Small intestine (tissue), 7 donors: ENCODE results near the gene RRP1. TPM values are rescaled to one million over a fixed set of nuclear protein-coding genes. Genes with fewer than 3 reads are reported as not detected.

Experiments used
- DNase-seq, 2 donors: peaks; one replicate each; pipeline versions ENCODE4 v3.0.0 to v3.0.0-alpha.2; 2013
- FAIRE-seq: peaks from 2 replicates; lab custom pipeline; 2012; peaks lifted over from hg19 to GRCh38; lab: Jason Lieb, UNC
- H3K27ac ChIP-seq, 3 donors: one replicate each; pipeline ENCODE4 v1.5.1; 2013; ENCODE audit warnings: low read length in 2 of 3, mild to moderate bottlenecking in 2 of 3, control low read depth in 1 of 3, inconsistent platforms in 1 of 3, low read depth in 1 of 3, moderate library complexity in 1 of 3
- H3K27me3 ChIP-seq, 3 donors: one replicate each; pipeline ENCODE4 v1.6.1; 2013; ENCODE audit warnings: low read length in 3 of 3, inconsistent platforms in 1 of 3; ENCODE audit not compliant: control insufficient read depth in 3 of 3, insufficient read depth in 3 of 3
- H3K36me3 ChIP-seq, 3 donors: one replicate each; pipeline ENCODE4 v1.6.1; 2013; ENCODE audit warnings: low read length in 3 of 3, inconsistent platforms in 1 of 3, low read depth in 1 of 3, mild to moderate bottlenecking in 1 of 3, moderate library complexity in 1 of 3; ENCODE audit not compliant: control insufficient read depth in 3 of 3, insufficient read depth in 2 of 3
- H3K4me1 ChIP-seq, 3 donors: one replicate each; pipeline ENCODE4 v1.6.1; 2013; ENCODE audit warnings: low read length in 2 of 3, inconsistent platforms in 1 of 3, low read depth in 1 of 3, mild to moderate bottlenecking in 1 of 3, moderate library complexity in 1 of 3; ENCODE audit not compliant: control insufficient read depth in 3 of 3, insufficient read depth in 2 of 3
- H3K4me3 ChIP-seq, 3 donors: one replicate each; pipeline ENCODE4 v1.5.1; 2013; ENCODE audit warnings: low read length in 3 of 3, control low read depth in 1 of 3, inconsistent platforms in 1 of 3, low read depth in 1 of 3, mild to moderate bottlenecking in 1 of 3, moderate library complexity in 1 of 3
- H3K9me3 ChIP-seq, 2 donors: one replicate each; pipeline ENCODE4 v1.6.1; 2013; ENCODE audit warnings: low read depth in 1 of 2, low read length in 1 of 2; ENCODE audit not compliant: control insufficient read depth in 2 of 2, insufficient read depth in 1 of 2
- WGBS, 3 donors: extraction: QIAGEN DNeasy Blood & Tissue Kit; methylation state at CpG; one replicate each; pipeline ENCODE4 v1.1.7; 2013; 5-methylcytosine and 5-hydroxymethylcytosine counted together
- polyA plus RNA-seq, 4 donors: library from polyadenylated mRNA; stranded (reverse) in 3 of 4; unstranded in 1 of 4; fragments of 200-250 nt in 3 of 4; fragments of 120-200 nt in 1 of 4; gene quantifications; one replicate each; pipeline versions ENCODE4 v1.2.1 to v1.2.3, GENCODE V29; 2013
- donor health status: healthy with polysubstance abuse.
- donor health status: control.
- donor health status: control.
- donor health status: Bipolar disorder and iron deficiency.
- donor health status: healthy.

Gene RRP1
- polyA plus RNA-seq, 4 donors, result 7.2 to 21.0 (median 12.5) TPM

- Histone ChIP-seq H3K27me3 (no peaks in the 10 kb centered on the region), H3K36me3 (peaks cover 13 to 97% (median 28%) of the 10 kb centered on the region in 3 donors), H3K27ac (no peak overlapping the region), H3K9me3 (no peaks in the 10 kb centered on the region), H3K4me3 (no peak overlapping the region), H3K4me1 (no peaks in the 10 kb centered on the region)
- WGBS, 3 donors, result 81 to 89% (median 85%) methylated on average over 26 of the region's 26 CpGs
- FAIRE-seq (no peak), DNase-seq (no peak)
Measured at GRCh38 chr21:43754948-43755781, 34.2 kb upstream of the RRP1 start.

GRCh38 chr21:43755820-43756594 is 33.4 kb upstream of the RRP1 start:
- H3K36me3 ChIP-seq, result peaks cover 13 to 96% (median 25%) of the 10 kb centered on the region in 3 donors
- H3K4me3 ChIP-seq, result no peak overlapping the region
- H3K27me3 ChIP-seq, result no peaks in the 10 kb centered on the region
- no peak overlapping the region for H3K27ac ChIP-seq
- H3K9me3 ChIP-seq, result no peaks in the 10 kb centered on the region
- DNase-seq (no peak), FAIRE-seq (no peak)
- H3K4me1 ChIP-seq, result no peaks in the 10 kb centered on the region
- WGBS, 3 donors, result 95 to 98% (median 96%) methylated on average over 36 to 37 of the region's 37 CpGs

- FAIRE-seq (no peak), DNase-seq (no peak)
- H3K36me3 ChIP-seq, result peaks cover 11 to 96% (median 22%) of the 10 kb centered on the region in 3 donors
- peaks cover 0 to under 1% of the 10 kb centered on the region in 2 donors for H3K9me3 ChIP-seq
- H3K4me3 ChIP-seq, result no peak overlapping the region
- 78 to 84% (median 79%) methylated on average over 16 of the region's 16 CpGs for WGBS, 3 donors
- H3K4me1 ChIP-seq, result no peaks in the 10 kb centered on the region
- H3K27me3 ChIP-seq, result no peaks in the 10 kb centered on the region
- peak overlapping the region in 1 of 3 donors; percentile 69 for H3K27ac ChIP-seq
Measured at GRCh38 chr21:43757601-43758000, 31.8 kb upstream of the RRP1 start.

GRCh38 chr21:43758111-43758641 is 31.2 kb upstream of the RRP1 start:
- peak in 1 of 2 donors; percentile 25 for DNase-seq
- no peaks in the 10 kb centered on the region for H3K27me3 ChIP-seq
- peaks cover 0 to 3% of the 10 kb centered on the region in 2 donors for H3K9me3 ChIP-seq
- peaks cover 13 to 96% (median 17%) of the 10 kb centered on the region in 3 donors for H3K36me3 ChIP-seq
- H3K4me3 ChIP-seq, result no peak overlapping the region
- H3K27ac ChIP-seq, result peak overlapping the region in 1 of 3 donors; percentile 70
- no peak for FAIRE-seq
- WGBS, 3 donors, result 33 to 52% (median 43%) methylated on average over 18 of the region's 18 CpGs
- H3K4me1 ChIP-seq, result no peaks in the 10 kb centered on the region

GRCh38 chr21:43758811-43759210 is 30.6 kb upstream of the RRP1 start:
- Histone ChIP-seq H3K27ac (no peak overlapping the region), H3K36me3 (peaks cover 13 to 94% (median 17%) of the 10 kb centered on the region in 3 donors), H3K27me3 (no peaks in the 10 kb centered on the region), H3K4me3 (no peak overlapping the region), H3K9me3 (peaks cover 0 to 3% of the 10 kb centered on the region in 2 donors), H3K4me1 (no peaks in the 10 kb centered on the region)
- DNase-seq, result no peak
- no peak for FAIRE-seq
- 75 to 83% (median 77%) methylated on average over 10 of the region's 10 CpGs for WGBS, 3 donors

- Histone ChIP-seq H3K4me1 (no peaks in the 10 kb centered on the region), H3K27me3 (no peaks in the 10 kb centered on the region), H3K27ac (no peak overlapping the region), H3K36me3 (peaks cover 13 to 94% (median 17%) of the 10 kb centered on the region in 3 donors), H3K9me3 (peaks cover 0 to 3% of the 10 kb centered on the region in 2 donors), H3K4me3 (no peak overlapping the region)
- WGBS, 3 donors, result 92 to 95% (median 92%) methylated on average over 19 of the region's 19 CpGs
- DNase-seq (no peak), FAIRE-seq (no peak)
Measured at GRCh38 chr21:43759651-43760050, 29.7 kb upstream of the RRP1 start.

- DNase-seq (no peak), FAIRE-seq (no peak)
- Histone ChIP-seq H3K36me3 (peaks cover 10 to 87% (median 16%) of the 10 kb centered on the region in 3 donors), H3K9me3 (peaks cover 0 to 3% of the 10 kb centered on the region in 2 donors), H3K4me3 (no peak overlapping the region), H3K27me3 (no peaks in the 10 kb centered on the region), H3K27ac (no peak overlapping the region), H3K4me1 (no peaks in the 10 kb centered on the region)
- 87 to 91% (median 91%) methylated on average over 22 of the region's 22 CpGs for WGBS, 3 donors
Measured at GRCh38 chr21:43760391-43760958, 28.9 kb upstream of the RRP1 start.

- H3K36me3 ChIP-seq, result peaks cover 6 to 73% (median 10%) of the 10 kb centered on the region in 3 donors
- no peak overlapping the region for H3K27ac ChIP-seq
Measured at GRCh38 chr21:43761886-43762285, 27.5 kb upstream of the RRP1 start.

More at GRCh38 chr21:43761886-43762285, 27.5 kb upstream of the RRP1 start:
- Histone ChIP-seq H3K9me3 (peaks cover 0 to 3% of the 10 kb centered on the region in 2 donors), H3K27me3 (no peaks in the 10 kb centered on the region), H3K4me3 (no peak overlapping the region), H3K4me1 (peaks cover 0 to 4% (median 0%) of the 10 kb centered on the region in 3 donors)
- DNase-seq, result no peak
- no peak for FAIRE-seq
- 95 to 96% (median 95%) methylated on average over 18 of the region's 18 CpGs for WGBS, 3 donors
